SK-N-SH treated with all-trans-retinoic acid at 6 μM for 48 hours (cell line): Measurements from ENCODE around the gene OR4X1.

Experiments
- BACH2 ChIP-seq: fragments of 250-450 bp; sonication (Bioruptor Pico); IDR thresholded peaks from 2 replicates; pipeline ENCODE4 v1.9.0; 2021; ENCODE audit warnings: mild to moderate bottlenecking, borderline replicate concordance
- CREB5 ChIP-seq: fragments of 250-450 bp; sonication (Bioruptor Pico); IDR thresholded peaks from 2 replicates; pipeline ENCODE4 v1.5.1; 2020; ENCODE audit warnings: low read depth, mild to moderate bottlenecking, moderate library complexity
- CSDC2 ChIP-seq: fragments of 250-450 bp; sonication (Bioruptor Pico); IDR thresholded peaks from 2 replicates; pipeline ENCODE4 v1.5.0; 2020; ENCODE audit warnings: mild to moderate bottlenecking, moderate library complexity
- ESRRG ChIP-seq: fragments of 250-450 bp; sonication (Bioruptor Pico); IDR thresholded peaks from 2 replicates; pipeline ENCODE4 v1.6.1; 2021; ENCODE audit warnings: mild to moderate bottlenecking
- GLIS3 ChIP-seq: fragments of 250-450 bp; sonication (Bioruptor Pico); IDR thresholded peaks from 2 replicates; pipeline ENCODE4 v1.5.0; 2020; ENCODE audit warnings: mild to moderate bottlenecking, moderate library complexity
- OSR1 ChIP-seq: fragments of 250-450 bp; sonication (Bioruptor Pico); IDR thresholded peaks from 2 replicates; pipeline ENCODE4 v1.8.0; 2022; ENCODE audit warnings: moderate library complexity, mild to moderate bottlenecking, inconsistent platforms
- PATZ1 ChIP-seq: fragments of 250-450 bp; sonication (Bioruptor Pico); IDR thresholded peaks from 2 replicates; pipeline ENCODE4 v1.8.0; 2020; ENCODE audit warnings: mild to moderate bottlenecking, moderate library complexity, borderline replicate concordance
- TCF4 ChIP-seq: fragments of 250-450 bp; sonication (Bioruptor Pico); IDR thresholded peaks from 2 replicates; pipeline ENCODE4 v1.8.0; 2021; ENCODE audit warnings: mild to moderate bottlenecking, moderate library complexity, borderline replicate concordance
- TOX ChIP-seq: fragments of 250-450 bp; sonication (Bioruptor Pico); IDR thresholded peaks from 2 replicates; pipeline ENCODE4 v1.8.0; 2021; ENCODE audit warnings: mild to moderate bottlenecking, moderate library complexity, borderline replicate concordance
- ZC3H10 ChIP-seq: fragments of 250-450 bp; sonication (Bioruptor Pico); IDR thresholded peaks from 2 replicates; pipeline ENCODE4 v1.5.1; 2021; ENCODE audit warnings: mild to moderate bottlenecking, moderate library complexity
- ZFP30 ChIP-seq: fragments of 450-650 bp; formaldehyde crosslinking; IDR thresholded peaks from 2 replicates; pipeline ENCODE4 v1.5.0; 2022; ENCODE audit warnings: mild to moderate bottlenecking, moderate library complexity
- ZNF565 ChIP-seq: fragments of 450-650 bp; formaldehyde crosslinking; conservative IDR thresholded peaks from 2 replicates; pipeline ENCODE4 v1.5.0; 2020; ENCODE audit warnings: low read depth, mild to moderate bottlenecking, moderate library complexity
- ZNF70 ChIP-seq: fragments of 450-650 bp; formaldehyde crosslinking; IDR thresholded peaks from 2 replicates; pipeline ENCODE4 v1.5.0; 2020; ENCODE audit warnings: mild to moderate bottlenecking, moderate library complexity
- TF ChIP-seq, protein P1 (sequence below): fragments of 250-450 bp; sonication (Bioruptor Pico); IDR thresholded peaks from 2 replicates; pipeline ENCODE4 v1.5.0; 2020; ENCODE audit warnings: mild to moderate bottlenecking, moderate library complexity

- TF ChIP-seq OSR1: no peak
- no peak for TF ChIP-seq PATZ1 (CRISPR knock-in tag)
- TF ChIP-seq BACH2 (CRISPR knock-in tag): no peak
- TF ChIP-seq ZFP30 (CRISPR knock-in tag): no peak
- TF ChIP-seq CREB5 (CRISPR knock-in tag): no peak
- TF ChIP-seq ZNF70: no peak
- TF ChIP-seq CSDC2 (CRISPR knock-in tag): no peak
- no peak for TF ChIP-seq ZNF565 (CRISPR knock-in tag)
- TF ChIP-seq ESRRG: no peak
- TF ChIP-seq TOX (CRISPR knock-in tag): no peak
- TF ChIP-seq, protein P1, sequence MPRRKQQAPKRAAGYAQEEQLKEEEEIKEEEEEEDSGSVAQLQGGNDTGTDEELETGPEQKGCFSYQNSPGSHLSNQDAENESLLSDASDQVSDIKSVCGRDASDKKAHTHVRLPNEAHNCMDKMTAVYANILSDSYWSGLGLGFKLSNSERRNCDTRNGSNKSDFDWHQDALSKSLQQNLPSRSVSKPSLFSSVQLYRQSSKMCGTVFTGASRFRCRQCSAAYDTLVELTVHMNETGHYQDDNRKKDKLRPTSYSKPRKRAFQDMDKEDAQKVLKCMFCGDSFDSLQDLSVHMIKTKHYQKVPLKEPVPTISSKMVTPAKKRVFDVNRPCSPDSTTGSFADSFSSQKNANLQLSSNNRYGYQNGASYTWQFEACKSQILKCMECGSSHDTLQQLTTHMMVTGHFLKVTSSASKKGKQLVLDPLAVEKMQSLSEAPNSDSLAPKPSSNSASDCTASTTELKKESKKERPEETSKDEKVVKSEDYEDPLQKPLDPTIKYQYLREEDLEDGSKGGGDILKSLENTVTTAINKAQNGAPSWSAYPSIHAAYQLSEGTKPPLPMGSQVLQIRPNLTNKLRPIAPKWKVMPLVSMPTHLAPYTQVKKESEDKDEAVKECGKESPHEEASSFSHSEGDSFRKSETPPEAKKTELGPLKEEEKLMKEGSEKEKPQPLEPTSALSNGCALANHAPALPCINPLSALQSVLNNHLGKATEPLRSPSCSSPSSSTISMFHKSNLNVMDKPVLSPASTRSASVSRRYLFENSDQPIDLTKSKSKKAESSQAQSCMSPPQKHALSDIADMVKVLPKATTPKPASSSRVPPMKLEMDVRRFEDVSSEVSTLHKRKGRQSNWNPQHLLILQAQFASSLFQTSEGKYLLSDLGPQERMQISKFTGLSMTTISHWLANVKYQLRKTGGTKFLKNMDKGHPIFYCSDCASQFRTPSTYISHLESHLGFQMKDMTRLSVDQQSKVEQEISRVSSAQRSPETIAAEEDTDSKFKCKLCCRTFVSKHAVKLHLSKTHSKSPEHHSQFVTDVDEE (CRISPR knock-in tag): no peak
- no peak for TF ChIP-seq GLIS3
- TF ChIP-seq ZC3H10: no peak
- no peak for TF ChIP-seq TCF4
Observed at GRCh38 chr11:48228761-48229160, 34.9 kb upstream of the OR4X1 start.
